Measurements from ENCODE around the gene MPRIP.

DNA sequence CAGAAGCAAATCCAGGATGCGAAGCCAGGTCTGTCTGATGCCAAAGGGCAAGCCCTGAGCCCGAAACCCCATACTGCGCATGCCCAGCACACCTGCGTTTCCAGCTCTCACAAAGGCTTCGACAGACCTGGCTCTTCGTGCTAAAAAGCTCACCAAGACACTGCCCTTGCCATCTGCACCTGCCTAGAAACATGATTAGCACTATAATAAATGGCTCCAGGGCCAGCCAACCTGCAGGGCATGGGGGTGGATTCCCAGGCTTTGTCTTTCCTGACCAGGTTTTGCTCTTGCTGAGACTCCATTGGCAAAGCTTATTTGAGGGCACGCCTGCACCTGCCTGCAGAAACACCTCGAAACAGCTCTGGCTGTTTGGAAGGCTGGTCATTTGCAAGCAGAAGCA lies 178.3 kb downstream of the MPRIP start:
- no peak for TF ChIP-seq CTCF (conservative IDR thresholded peaks at IDR 0.05)
- TF ChIP-seq EZH2 (IDR thresholded peaks at IDR 0.05; ENCODE audit: low read depth), result no peak

Data from PC-9 (cell line).